K562 (cell line): ENCODE measurements around the gene C2CD2. TPM values are rescaled to one million over a fixed set of nuclear protein-coding genes. Genes with fewer than 3 reads are reported as not detected.
A peak's percentile ranks its signal among the peaks of the same experiment; 100 is the strongest.

ENCODE experiments used
- ADNP ChIP-seq: fragments of 200-800 bp; sonication (Bioruptor generic); IDR thresholded peaks from 2 replicates; pipeline ENCODE4 v1.6.1; 2016; ENCODE audit warnings: missing genetic modification characterization, missing compliant biosample characterization
- CHD7 ChIP-seq: fragments of 200-600 bp; sonication (generic); IDR thresholded peaks from one replicate; pipeline ENCODE4 v1.6.1; 2012; ENCODE audit warnings: mild to moderate bottlenecking, low read depth, low read length, inconsistent platforms
- GTF3C2 ChIP-seq: IDR thresholded peaks from 3 replicates; pipeline ENCODE4 v1.6.1; 2011; ENCODE audit warnings: borderline replicate concordance, mild to moderate bottlenecking, moderate library complexity; ENCODE audit not compliant: insufficient read length; ENCODE audit errors: extremely low read depth
- NFE2L1 ChIP-seq: fragments of 450-650 bp; IDR thresholded peaks from 2 replicates; pipeline ENCODE4 v1.6.1; 2016; ENCODE audit warnings: missing genetic modification characterization, low read depth, mild to moderate bottlenecking, missing compliant biosample characterization, moderate library complexity, borderline replicate concordance
- POLR2G ChIP-seq: fragments of 200-400 bp; formaldehyde crosslinking; IDR thresholded peaks from 2 replicates; pipeline ENCODE4 v1.6.1; 2017; ENCODE audit warnings: low read depth, mild to moderate bottlenecking, antibody characterized with exemption, low read length, moderate library complexity
- PURB ChIP-seq: sonication (generic); formaldehyde crosslinking; IDR thresholded peaks from 2 replicates; pipeline ENCODE4 v1.9.0; 2021; ENCODE audit warnings: low read depth, mild to moderate bottlenecking, missing genetic modification reagents
- TAF15 ChIP-seq: fragments of 200-400 bp; formaldehyde crosslinking; IDR thresholded peaks from 2 replicates; pipeline ENCODE4 v1.6.1; 2017; ENCODE audit warnings: mild to moderate bottlenecking, low read depth, low read length, moderate library complexity
- TFAP4 ChIP-seq: sonication (generic); formaldehyde crosslinking; IDR thresholded peaks from 2 replicates; pipeline ENCODE4 v1.8.0; 2022; ENCODE audit warnings: missing genetic modification reagents, mild to moderate bottlenecking, moderate library complexity, borderline replicate concordance
- XRCC3 ChIP-seq: fragments of 450-650 bp; IDR thresholded peaks from 2 replicates; pipeline ENCODE4 v1.6.1; 2017; ENCODE audit warnings: mild to moderate bottlenecking, moderate library complexity
- ZC3H11A ChIP-seq: IDR thresholded peaks from 2 replicates; pipeline ENCODE4 v1.6.1; 2012; ENCODE audit warnings: low read depth, low read length, improper control_type of control experiment
- ZNF764 ChIP-seq: fragments of 250-450 bp; sonication (Bioruptor Pico); IDR thresholded peaks from 2 replicates; pipeline ENCODE4 v1.4.0; 2020; ENCODE audit warnings: low read depth, mild to moderate bottlenecking, moderate library complexity
- polyA plus RNA-seq, 8 experiments: library from polyadenylated mRNA; depleted of rRNA in 4 of 8; stranded (reverse) in 5 of 8; unstranded in 3 of 8; fragments of >200 nt; fragmentation: Nextera tagmentation in 2 of 8; fragmentation: Illumina TruSeq in 1 of 8; extraction: Ambion mirVana in 2 of 8; extraction: Trizol in 1 of 8; gene quantifications; 2 replicates each; pipeline versions ENCODE4 v1.2.1 to v1.2.3, GENCODE V29; 2011 to 2014; ENCODE audit warnings: inconsistent platforms in 1 of 8, missing spikeins in 1 of 8
- total RNA-seq, 7 experiments: library from RNA; depleted of rRNA in 6 of 7; stranded (reverse); fragments of >200 nt in 6 of 7; fragmentation: Illumina TruSeq in 2 of 7; extraction: Trizol in 2 of 7; gene quantifications; 2 replicates each; pipeline versions ENCODE4 v1.2.1 to v1.2.3, GENCODE V29; 2011 to 2021; ENCODE audit warnings: low replicate concordance in 1 of 7

The C2CD2 gene
- total and polyA plus RNA-seq, 9 of the 15 experiments (the other 6 are each of a cell fraction or from before 2014, with no cell fraction given) = 1.3 to 21.6 (median 12.1) TPM

- TF ChIP-seq CHD7 (no peak), ZNF764 (no peak), POLR2G (peak; percentile 85), XRCC3 (no peak), NFE2L1 (tag) (no peak), TAF15 (no peak), PURB (CRISPR knock-in tag) (no peak), ADNP (tag) (no peak), TFAP4 (peak; percentile 51; the same call in 1 of the 2 replicates), ZC3H11A (no peak), GTF3C2 (no peak)
Observed at GRCh38 chr21:41879190-41879998, 74.4 kb downstream of the C2CD2 start, which contains the start of gene PRDM15 (continued).
